CD4-positive, alpha-beta T cell (primary cell): ENCODE measurements around the gene PAMR1. TPM values are rescaled to one million over a fixed set of nuclear protein-coding genes. Genes with fewer than 3 reads are reported as not detected.

Experiments used
- ATAC-seq: fragments of 200-7000 bp; cut with Tn5 transposase; one replicate; pipeline ENCODE4 v1.10.0; 2022; ENCODE audit warnings: mild to moderate bottlenecking; ENCODE audit not compliant: poor library complexity
- CTCF ChIA-PET: fragments of 350-600 bp; sonication (Branson Sonifier 250); formaldehyde crosslinking; loops from one replicate; lab custom pipeline; 2021; ENCODE audit warnings: antibody characterized with exemption, inconsistent platforms; lab: Charles Lee
- POLR2A ChIA-PET: fragments of 350-600 bp; sonication (Branson Sonifier 250); formaldehyde crosslinking; loops from one replicate; lab custom pipeline; 2021; ENCODE audit warnings: antibody characterized with exemption, inconsistent platforms; lab: Charles Lee
- DNase-seq, 14 experiments: peaks; one replicate each; pipeline ENCODE4 v3.0.0-alpha.2; 2013 to 2020; ENCODE audit warnings: mixed read lengths in 2 of 14
- H3K27ac ChIP-seq, 2 donors: one replicate each; pipeline versions ENCODE4 v1.5.1 to v1.7.0; 2013; ENCODE audit warnings: low read length in 2 of 2, low read depth in 1 of 2, mild to moderate bottlenecking in 1 of 2
- H3K27me3 ChIP-seq, 2 experiments: 1 replicate in 1 of 2; 2 replicates in 1 of 2; pipeline versions ENCODE4 v1.6.1 to v1.7.0; 2013; ENCODE audit warnings: low read length in 2 of 2, control low read depth in 1 of 2, mild to moderate bottlenecking in 1 of 2, moderate library complexity in 1 of 2; ENCODE audit not compliant: insufficient read depth in 2 of 2, control insufficient read depth in 1 of 2
- H3K36me3 ChIP-seq: one replicate; pipeline ENCODE4 v1.6.1; 2013; ENCODE audit warnings: low read length, control low read depth; ENCODE audit not compliant: insufficient read depth
- H3K4me1 ChIP-seq: one replicate; pipeline ENCODE4 v1.6.1; 2013; ENCODE audit warnings: low read length, control low read depth; ENCODE audit not compliant: insufficient read depth
- H3K4me3 ChIP-seq: one replicate; pipeline ENCODE4 v1.5.1; 2013; ENCODE audit warnings: mild to moderate bottlenecking, low read length, moderate library complexity
- H3K9me3 ChIP-seq, 2 experiments: 1 replicate in 1 of 2; 2 replicates in 1 of 2; pipeline versions ENCODE4 v1.6.1 to v1.7.0; 2013; ENCODE audit warnings: low read length in 2 of 2, mild to moderate bottlenecking in 2 of 2, control low read depth in 1 of 2, moderate library complexity in 1 of 2; ENCODE audit not compliant: control insufficient read depth in 1 of 2, insufficient read depth in 1 of 2
- H3K27ac Mint-ChIP-seq: one replicate; pipeline ENCODE4 v1.8.0; 2020; ENCODE audit warnings: mixed read lengths
- H3K27me3 Mint-ChIP-seq: one replicate; pipeline ENCODE4 v1.8.0; 2021; ENCODE audit warnings: mixed read lengths
- H3K36me3 Mint-ChIP-seq: one replicate; pipeline ENCODE4 v1.8.0; 2021; ENCODE audit warnings: low read depth, mixed read lengths
- H3K4me1 Mint-ChIP-seq: one replicate; pipeline ENCODE4 v1.8.0; 2021; ENCODE audit warnings: low read depth, mixed read lengths
- H3K4me3 Mint-ChIP-seq: one replicate; pipeline ENCODE4 v1.8.0; 2020; ENCODE audit warnings: mild to moderate bottlenecking, mixed read lengths
- H3K9me3 Mint-ChIP-seq: one replicate; pipeline ENCODE4 v1.8.0; 2020; ENCODE audit warnings: mixed read lengths
- intact Hi-C, 2 experiments: fragments of 100-400 bp; cut with DNase I in 1 of 2; cut with micrococcal nuclease in 1 of 2; formaldehyde crosslinking; loops; one replicate each; pipeline versions ENCODE4 v1.15.1 to v1.9.0; 2023 to 2025; cut with DNase I, micrococcal nuclease
- total RNA-seq, 174 experiments: library from RNA in 2 of 174; stranded (reverse) in 2 of 174; gene quantifications; one replicate each; pipeline ENCODE4 v1.2.3 and lab custom pipeline; 2021 to 2026
- TF ChIP-seq, protein P1 (sequence below): fragments of 200-600 bp; IDR thresholded peaks from one replicate; pipeline ENCODE4 v1.8.0; 2022; ENCODE audit warnings: antibody characterized with exemption, mild to moderate bottlenecking

Gene PAMR1
- total RNA-seq, 2 experiments from 2014 or later, result not detected

DNA sequence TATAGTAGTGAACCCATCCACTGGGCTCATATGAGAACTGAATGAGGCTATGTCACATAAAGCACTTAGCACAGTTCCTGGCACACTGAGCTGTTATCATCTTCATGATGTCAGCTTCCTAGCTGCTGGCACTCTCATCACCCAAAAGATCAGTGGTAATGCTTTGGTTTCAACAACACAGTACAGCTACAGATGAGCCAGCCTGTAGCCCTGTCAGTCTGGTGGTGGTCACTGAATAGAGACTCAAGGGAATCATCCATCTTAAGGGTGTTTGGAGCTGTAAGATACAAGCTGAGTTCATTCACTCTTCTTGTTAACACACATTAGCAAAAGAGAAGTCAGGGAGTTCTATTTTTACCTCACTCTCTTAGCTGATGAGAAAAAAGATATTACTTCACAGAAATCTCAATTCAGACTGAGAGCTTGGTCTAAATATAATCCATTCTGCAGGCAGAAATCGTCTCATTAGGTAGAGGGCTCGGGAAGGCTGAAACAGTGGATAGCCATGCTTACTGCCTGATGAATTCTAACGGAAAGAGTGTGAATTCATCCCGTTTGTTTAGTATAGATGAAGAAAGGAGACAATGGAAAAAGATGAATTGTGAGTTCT is 99.7 kb downstream of the PAMR1 start:
- CTCF ChIA-PET, result no interaction called here

GRCh38 chr11:35424157-35424940 is 101.1 kb downstream of the PAMR1 start:
- H3K27me3 ChIP-seq, result peaks cover 21 to 79% of the 10 kb centered on the region in 2 experiments

More for the DNA sequence above, 99.7 kb downstream of the PAMR1 start:
- H3K9me3 Mint-ChIP-seq, result no peaks in the 10 kb centered on the region
- Histone ChIP-seq H3K27me3 (peaks cover 11 to 65% of the 10 kb centered on the region in 2 experiments), H3K4me3 (no peak overlapping the region), H3K27ac (no peak overlapping the region), H3K36me3 (no peaks in the 10 kb centered on the region), H3K4me1 (no peaks in the 10 kb centered on the region), H3K9me3 (no peaks in the 10 kb centered on the region)
- no peaks in the 10 kb centered on the region for H3K36me3 Mint-ChIP-seq
- H3K27me3 Mint-ChIP-seq, result peaks cover 89% of the 10 kb centered on the region
- H3K4me1 Mint-ChIP-seq, result no peaks in the 10 kb centered on the region
- no peak overlapping the region for H3K4me3 Mint-ChIP-seq
- DNase-seq (no peak), ATAC-seq (no peak)
- intact Hi-C loops, result no loop called here
- TF ChIP-seq, protein P1, sequence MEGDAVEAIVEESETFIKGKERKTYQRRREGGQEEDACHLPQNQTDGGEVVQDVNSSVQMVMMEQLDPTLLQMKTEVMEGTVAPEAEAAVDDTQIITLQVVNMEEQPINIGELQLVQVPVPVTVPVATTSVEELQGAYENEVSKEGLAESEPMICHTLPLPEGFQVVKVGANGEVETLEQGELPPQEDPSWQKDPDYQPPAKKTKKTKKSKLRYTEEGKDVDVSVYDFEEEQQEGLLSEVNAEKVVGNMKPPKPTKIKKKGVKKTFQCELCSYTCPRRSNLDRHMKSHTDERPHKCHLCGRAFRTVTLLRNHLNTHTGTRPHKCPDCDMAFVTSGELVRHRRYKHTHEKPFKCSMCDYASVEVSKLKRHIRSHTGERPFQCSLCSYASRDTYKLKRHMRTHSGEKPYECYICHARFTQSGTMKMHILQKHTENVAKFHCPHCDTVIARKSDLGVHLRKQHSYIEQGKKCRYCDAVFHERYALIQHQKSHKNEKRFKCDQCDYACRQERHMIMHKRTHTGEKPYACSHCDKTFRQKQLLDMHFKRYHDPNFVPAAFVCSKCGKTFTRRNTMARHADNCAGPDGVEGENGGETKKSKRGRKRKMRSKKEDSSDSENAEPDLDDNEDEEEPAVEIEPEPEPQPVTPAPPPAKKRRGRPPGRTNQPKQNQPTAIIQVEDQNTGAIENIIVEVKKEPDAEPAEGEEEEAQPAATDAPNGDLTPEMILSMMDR, result no peak
- POLR2A ChIA-PET, result no interaction called here
- no peak overlapping the region for H3K27ac Mint-ChIP-seq

GRCh38 chr11:35420371-35420770 is 105.0 kb downstream of the PAMR1 start:
- ChIA-PET POLR2A (no interaction called here), CTCF (no interaction called here)
- Mint-ChIP-seq H3K4me3 (peak overlapping the region; percentile 25), H3K27me3 (peaks cover 90% of the 10 kb centered on the region), H3K36me3 (no peaks in the 10 kb centered on the region), H3K27ac (no peak overlapping the region), H3K9me3 (no peaks in the 10 kb centered on the region), H3K4me1 (no peaks in the 10 kb centered on the region)
- Histone ChIP-seq H3K27ac (no peak overlapping the region), H3K36me3 (no peaks in the 10 kb centered on the region), H3K27me3 (peaks cover 45 to 98% of the 10 kb centered on the region in 2 experiments), H3K4me1 (peaks cover 20% of the 10 kb centered on the region), H3K9me3 (peaks cover 0 to 6% of the 10 kb centered on the region in 2 experiments), H3K4me3 (no peak overlapping the region)
- ATAC-seq, result no peak
- no peak for DNase-seq
- TF ChIP-seq, protein P1, result no peak
- intact Hi-C loops, result no loop called here

More at GRCh38 chr11:35424157-35424940, 101.1 kb downstream of the PAMR1 start:
- no peaks in the 10 kb centered on the region for H3K36me3 Mint-ChIP-seq
- H3K27me3 Mint-ChIP-seq, result peaks cover 94% of the 10 kb centered on the region
- Histone ChIP-seq H3K4me3 (no peak overlapping the region), H3K9me3 (peaks cover 0 to 6% of the 10 kb centered on the region in 2 experiments), H3K4me1 (peaks cover 10% of the 10 kb centered on the region), H3K27ac (no peak overlapping the region), H3K36me3 (no peaks in the 10 kb centered on the region)
- no peaks in the 10 kb centered on the region for H3K9me3 Mint-ChIP-seq
- no peak overlapping the region for H3K27ac Mint-ChIP-seq
- POLR2A ChIA-PET, result no interaction called here
- H3K4me1 Mint-ChIP-seq, result no peaks in the 10 kb centered on the region
- TF ChIP-seq, protein P1, result no peak
- CTCF ChIA-PET, result no interaction called here
- H3K4me3 Mint-ChIP-seq, result no peak overlapping the region
- DNase-seq (no peak), ATAC-seq (no peak)
- intact Hi-C loops, result no loop called here
